Upper lobe of left lung (tissue), 4 donors: ENCODE measurements around the gene S100A8.

Experiments
- POLR2AphosphoS5 ChIP-seq, 2 donors: sonication (generic); formaldehyde crosslinking; IDR thresholded peaks; one replicate each; pipeline ENCODE4 v1.5.1; 2017; ENCODE audit warnings: antibody characterized with exemption in 2 of 2
- TF ChIP-seq, protein P1 (sequence below), 6 experiments: fragments of 450-650 bp in 4 of 6; fragments of 200-600 bp in 2 of 6; sonication (generic) in 2 of 6; IDR thresholded peaks; one replicate each; pipeline ENCODE4 v1.5.1; 2016 to 2019; ENCODE audit warnings: antibody characterized with exemption in 6 of 6

DNA sequence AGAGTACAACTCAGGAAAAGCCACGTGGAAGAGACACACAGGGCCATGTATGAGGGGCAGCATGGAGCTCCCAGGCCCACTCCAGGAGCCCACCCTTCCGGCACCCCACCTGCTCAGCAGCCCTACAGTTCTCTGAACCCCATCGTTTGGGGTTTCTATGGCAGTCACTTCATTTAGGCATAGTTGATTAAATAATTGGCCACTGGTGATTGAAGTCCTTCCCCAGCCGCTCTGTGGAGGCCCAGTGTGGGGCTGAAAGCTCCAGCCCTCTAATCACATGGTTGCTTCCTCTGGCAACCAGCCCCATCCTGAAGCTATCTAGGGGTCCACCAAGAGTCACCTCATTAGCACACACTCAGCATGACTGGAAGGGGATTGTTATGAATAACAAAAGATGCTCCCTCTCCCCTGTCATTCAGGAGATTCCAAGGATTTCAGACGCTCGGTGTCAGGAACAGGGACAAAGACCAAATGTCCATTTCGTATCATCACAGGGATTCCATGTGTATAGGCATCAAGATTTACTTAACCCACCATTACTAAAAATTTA, 13.3 kb upstream of the S100A8 start:
- TF ChIP-seq, protein P1, sequence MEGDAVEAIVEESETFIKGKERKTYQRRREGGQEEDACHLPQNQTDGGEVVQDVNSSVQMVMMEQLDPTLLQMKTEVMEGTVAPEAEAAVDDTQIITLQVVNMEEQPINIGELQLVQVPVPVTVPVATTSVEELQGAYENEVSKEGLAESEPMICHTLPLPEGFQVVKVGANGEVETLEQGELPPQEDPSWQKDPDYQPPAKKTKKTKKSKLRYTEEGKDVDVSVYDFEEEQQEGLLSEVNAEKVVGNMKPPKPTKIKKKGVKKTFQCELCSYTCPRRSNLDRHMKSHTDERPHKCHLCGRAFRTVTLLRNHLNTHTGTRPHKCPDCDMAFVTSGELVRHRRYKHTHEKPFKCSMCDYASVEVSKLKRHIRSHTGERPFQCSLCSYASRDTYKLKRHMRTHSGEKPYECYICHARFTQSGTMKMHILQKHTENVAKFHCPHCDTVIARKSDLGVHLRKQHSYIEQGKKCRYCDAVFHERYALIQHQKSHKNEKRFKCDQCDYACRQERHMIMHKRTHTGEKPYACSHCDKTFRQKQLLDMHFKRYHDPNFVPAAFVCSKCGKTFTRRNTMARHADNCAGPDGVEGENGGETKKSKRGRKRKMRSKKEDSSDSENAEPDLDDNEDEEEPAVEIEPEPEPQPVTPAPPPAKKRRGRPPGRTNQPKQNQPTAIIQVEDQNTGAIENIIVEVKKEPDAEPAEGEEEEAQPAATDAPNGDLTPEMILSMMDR (IDR thresholded peaks at IDR 0.05): no peak
- no peak for TF ChIP-seq POLR2AphosphoS5 (IDR thresholded peaks at IDR 0.05)
